Fibroblast of skin of right biceps (primary cell): ENCODE data around the gene ACTL7A.

ENCODE experiments used
- DNase-seq: peaks from one replicate; pipeline ENCODE4 v3.0.0-alpha.2; 2013

Gene ACTL7A

DNA sequence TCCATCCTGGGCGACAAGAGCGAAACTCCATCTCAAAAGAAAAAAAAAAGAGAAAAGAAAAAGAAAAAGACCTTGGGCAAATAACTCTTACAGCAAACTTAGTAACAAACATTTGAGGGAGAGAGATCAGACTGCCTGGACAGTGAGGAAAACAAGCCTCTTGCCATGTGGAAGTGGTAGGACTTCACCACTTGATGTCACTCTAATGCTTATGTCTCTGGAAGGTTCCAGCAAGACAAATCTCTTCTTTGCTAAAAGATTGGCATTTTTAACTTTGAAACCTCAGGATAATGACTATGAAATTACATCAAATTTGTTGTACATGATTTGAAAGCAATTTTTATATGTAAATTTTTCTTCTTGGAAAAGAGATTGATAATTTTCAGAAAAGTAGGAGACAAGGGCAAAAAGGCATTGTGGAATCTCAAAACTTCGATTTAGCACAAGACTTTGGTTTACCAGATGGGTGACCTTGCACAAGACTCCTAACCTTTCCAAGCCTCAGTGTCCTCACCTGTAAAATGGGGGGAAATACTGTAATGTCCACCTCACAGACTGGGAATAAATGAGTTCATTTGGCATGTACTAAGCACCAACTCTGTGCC is 11.7 kb upstream of the ACTL7A start:
- DNase-seq: no peak

DNA sequence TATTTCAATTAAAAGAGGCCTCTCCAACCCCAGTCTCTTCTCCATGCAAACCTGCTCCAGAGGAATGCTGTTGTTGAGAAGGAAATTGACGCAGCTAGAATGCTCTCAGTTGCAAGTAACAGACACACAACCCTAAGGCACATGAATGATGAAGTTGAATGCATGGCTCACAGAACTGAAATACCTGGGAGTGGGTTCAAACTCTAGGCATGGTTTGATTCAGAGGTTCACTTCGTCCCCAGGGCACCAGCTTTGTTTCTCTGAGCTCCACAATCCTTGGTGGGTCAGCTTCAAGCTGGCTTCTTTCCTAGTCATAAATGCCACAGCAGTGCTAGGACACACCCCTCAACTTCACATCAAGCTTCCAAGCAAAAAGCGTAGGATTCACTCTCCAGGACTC is 10.9 kb upstream of the ACTL7A start:
- DNase-seq: no peak

DNA sequence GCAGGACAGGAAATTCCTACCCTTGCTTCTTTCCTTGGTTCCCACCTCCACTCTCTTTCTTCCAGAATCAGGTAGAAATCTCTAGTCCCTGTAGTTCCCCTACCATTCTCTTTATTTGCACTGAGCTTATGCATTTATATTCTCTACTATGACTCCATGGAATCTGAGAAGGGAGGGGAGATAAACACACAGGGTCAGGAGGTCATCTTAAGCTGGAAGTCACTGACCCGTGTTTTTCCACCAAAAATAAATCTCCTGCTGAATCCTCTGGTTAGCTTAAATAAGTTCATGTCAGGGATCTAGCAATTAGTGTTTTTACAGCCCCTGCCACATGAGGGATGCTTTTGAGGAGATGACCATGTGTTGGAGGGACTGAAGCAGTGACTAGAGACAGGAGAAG is 10.0 kb upstream of the ACTL7A start:
- DNase-seq: no peak

DNA sequence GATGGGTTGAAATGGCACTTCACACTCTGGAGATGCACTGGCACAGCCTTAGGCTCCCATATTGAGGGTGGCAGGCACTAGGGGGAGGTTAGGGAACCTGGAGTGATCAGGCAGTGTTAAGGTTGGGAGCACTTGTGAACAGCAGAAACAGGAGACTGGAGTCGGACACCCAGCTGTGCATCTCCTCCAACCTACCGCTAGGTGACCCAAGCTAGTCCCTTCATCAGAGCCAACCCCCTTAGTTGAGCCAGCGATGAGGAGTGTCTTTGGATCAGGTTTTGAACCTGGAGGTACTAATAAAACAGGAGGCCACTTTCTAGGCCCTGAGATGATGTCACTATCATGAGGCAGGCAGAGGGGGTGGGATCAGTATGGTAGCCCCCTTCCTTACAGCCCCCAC is 8.0 kb upstream of the ACTL7A start:
- DNase-seq: no peak

DNA sequence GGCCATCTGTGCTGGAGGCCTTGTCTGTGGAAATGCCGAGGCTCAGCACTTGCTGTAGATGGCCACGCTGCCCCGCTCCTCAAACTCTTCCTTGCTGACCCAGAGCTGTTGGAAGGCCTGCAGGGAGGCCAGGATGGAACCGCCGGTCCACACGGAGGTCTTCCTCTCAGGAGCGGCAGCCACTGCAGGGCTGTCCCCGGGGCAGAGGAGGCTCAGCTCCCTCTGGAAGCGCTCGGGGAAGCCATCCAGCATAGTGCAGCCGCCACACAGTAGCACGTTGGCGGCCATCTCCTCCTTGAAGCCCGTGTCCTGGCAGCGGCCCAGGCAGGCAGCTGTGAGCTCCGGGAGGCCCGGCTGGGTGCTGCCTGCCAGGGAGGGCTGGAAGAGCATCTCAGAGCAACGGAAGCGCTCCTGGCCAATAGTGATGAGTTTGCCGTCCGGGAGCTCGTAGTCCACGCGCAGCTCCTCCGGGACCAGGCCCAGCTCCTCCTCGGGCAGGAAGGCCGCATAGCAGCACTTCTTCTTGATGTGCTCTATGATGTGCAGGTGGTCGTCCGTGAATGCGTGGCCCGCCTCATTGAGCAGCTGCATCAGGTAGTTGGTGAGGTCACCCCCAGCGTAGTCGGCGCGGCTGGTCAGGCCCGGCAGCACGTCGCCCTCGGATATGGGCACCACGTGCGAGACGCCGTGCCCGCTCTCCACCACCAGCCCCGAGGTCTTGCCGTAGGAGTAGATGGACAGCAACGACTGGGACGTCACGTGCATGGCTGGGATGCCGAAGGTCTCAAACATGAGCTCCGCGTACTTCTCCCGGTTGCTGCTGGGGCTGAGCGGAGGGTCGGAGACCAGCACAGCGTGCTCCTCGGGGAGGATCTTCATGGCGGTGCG is 7.2 kb upstream of the ACTL7A start:
- no peak for DNase-seq

DNA sequence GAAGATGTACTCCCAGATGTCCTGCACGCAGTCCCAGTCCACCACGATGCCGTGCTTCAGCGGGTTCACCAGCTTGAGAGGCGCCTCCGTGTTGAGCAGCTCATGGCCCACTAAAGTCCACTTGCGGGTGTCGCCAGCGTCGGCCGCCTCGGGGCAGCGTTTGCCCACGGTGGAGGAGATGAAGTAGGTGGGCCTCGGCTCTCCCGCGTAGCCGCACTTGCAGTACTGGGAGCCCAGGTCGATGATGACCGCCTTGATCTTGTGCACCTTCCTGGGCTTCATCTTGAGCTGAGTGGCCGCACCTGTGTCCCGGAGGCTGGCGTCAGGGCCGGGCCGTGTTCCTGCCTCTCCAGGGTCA is 6.6 kb upstream of the ACTL7A start:
- DNase-seq: no peak

DNA sequence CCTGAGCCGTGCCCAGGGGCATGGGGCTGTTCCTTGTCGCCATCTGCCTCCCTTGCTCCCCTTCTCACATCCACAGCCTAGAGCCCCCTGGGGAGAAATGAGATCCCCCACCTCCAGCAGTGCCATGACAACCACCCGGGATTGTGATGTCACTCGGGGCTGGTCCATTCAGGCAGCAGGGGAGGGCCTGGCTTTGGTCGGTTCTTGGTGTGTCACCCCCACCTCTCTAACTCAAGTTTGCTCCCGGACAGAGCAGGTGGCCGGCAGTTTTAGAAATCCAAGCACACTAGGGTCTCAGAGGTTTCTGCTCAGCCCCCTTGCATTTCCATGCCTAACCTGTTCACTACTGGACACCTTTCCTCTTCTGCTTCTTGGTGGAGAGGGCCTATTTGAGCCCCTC is 6.2 kb upstream of the ACTL7A start, which contains the start of gene ACTL7B:
Gene ACTL7B (minus strand): TSS at position 99 of the 400 bp plus-strand sequence. CDS start 56 bp downstream, at position 43.
- DNase-seq: no peak

DNA sequence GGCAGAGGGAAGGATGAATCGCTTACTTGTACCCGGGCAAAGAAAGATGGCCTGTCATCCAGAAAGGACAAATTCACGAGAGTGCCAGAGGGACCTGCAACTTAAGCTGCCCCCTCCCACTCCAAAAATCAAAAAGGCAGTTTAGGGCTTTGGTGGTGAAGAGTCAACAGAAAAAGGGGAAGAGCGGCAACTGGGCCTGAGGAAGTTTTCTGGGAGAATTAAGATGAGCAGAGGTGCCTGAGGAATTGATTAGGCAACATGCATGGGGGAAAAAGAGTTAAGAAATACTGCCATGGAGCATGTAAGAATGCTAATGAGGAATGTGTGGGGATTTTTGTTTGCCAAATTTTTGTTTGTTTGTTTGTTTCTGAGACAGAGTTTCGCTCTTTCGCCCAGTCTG is 4.5 kb upstream of the ACTL7A start:
- DNase-seq: no peak

DNA sequence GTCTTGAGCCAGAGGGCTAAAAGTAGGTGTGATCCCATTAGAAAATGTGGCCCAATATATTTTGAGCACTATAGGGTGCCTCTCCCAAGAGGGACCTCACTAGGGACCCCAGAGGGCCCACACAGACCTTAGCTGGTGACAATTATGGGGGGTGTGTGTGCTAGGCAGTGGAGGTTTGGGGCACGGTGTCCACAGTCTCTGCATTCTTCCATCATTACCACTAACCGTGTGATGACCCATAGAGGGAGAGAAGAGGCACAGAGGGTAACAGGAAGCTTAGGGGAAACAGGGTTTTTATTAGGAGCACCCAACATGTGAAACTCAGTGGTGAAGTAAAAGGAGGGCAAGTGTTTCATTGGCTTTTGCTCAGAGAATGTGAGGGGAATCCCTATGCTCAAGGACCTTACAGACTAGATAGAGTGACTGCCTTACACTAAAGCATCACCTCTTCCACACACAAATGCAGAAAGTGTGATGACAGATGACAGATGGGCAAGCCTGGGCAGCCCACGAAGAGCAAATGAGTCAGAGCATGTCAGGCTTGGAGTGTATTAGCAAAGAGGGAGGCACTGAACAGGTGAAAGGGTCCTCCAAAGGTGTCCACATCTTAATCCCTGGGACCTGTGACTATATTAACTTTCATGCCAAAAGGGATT is 2.5 kb upstream of the ACTL7A start:
- DNase-seq: no peak

DNA sequence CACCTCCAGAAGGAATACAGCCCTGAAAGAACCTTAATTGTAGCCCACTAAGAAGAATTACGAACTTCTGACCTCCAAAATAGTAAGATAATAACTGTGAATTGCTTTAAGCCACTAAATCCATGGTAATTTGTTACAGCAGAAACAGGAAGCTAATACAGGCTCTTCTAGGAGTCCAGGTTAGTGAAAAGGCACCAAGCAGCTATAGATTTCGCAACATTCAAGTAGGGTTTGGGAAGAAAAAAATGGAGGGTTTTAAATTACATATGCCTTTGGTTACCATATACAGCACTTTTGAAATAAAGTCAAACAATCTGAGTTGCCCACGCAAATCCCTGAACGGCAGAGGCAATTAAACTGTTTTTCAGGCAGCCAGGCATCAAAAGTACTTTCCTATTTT is 1.7 kb upstream of the ACTL7A start:
- no peak for DNase-seq

DNA sequence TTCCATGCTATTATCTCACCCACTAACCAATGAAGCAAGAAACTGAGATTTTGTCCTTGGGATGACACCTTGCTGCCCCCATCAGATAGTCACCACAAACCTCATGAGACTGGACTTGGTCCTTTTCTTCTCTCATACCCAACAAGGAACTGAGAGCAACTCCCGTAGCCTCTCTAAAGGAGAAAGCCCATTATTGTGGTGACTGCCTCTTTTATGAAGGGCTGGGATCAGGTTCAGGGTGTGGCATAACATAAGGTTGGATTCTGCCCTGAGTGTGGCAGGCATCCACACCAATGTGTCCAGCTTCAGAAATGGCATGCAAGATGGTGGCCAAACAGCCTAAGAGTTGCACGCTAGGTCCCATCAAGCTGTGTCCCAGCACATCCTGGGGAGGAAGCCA is 1.3 kb upstream of the ACTL7A start:
- DNase-seq: no peak

DNA sequence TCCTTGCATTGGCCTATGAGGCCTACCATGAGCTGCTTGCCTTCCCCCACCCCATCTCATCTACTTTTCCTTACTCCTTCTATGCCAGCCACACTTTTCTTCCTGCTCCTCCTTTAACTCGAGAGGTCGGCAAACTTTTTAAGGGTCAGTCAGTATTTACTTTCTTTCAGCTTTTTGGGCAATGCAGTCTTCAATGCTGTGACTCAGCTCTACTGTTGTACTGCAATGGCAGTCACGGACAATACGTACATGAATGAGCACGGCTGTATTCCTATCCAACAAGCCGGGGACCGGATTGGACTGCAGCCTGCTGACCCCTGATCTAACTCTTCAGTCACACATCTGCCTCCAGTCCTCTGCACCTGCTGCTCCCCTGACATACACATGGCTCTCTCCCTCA is 602 bp upstream of the ACTL7A start:
- DNase-seq: no peak

DNA sequence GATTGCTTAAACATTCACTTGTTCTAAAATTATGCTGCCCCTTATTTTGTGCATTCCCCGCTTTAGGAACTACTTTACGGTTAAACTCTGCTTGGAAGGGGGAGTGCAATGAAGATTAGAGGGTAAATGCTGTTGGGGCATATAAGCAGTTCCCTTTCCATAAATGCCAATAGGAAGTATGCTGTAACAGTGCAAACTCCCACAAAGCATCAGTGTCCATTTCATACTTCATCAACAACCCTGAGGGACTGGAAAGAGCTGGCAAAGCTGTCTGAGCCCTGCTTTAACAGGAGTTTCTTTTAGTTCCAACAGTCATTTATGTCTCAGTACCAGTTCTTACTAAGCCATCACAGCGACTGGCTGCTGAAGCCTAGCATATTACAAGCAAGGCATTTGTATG is 1.8 kb downstream of the ACTL7A start:
- no peak for DNase-seq

DNA sequence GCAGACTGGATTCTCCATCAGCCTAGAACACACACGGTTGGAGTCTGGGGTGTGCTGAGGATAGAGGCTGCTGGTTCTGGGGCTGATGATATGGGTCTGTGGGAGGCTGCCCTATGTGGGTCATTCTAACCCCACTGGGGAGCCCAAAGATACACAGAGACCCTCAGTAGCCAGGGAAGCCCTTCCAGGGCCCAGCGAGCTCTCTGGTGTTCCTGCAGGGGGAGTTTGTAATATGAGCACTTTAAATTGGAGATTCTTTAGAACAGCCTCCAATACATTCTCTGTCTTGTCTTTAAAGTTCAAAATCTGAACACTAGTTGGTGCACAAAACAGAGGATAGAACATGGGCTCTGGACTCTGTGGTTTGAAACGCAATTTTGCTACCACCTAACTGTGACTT is 2.4 kb downstream of the ACTL7A start:
- no peak for DNase-seq

DNA sequence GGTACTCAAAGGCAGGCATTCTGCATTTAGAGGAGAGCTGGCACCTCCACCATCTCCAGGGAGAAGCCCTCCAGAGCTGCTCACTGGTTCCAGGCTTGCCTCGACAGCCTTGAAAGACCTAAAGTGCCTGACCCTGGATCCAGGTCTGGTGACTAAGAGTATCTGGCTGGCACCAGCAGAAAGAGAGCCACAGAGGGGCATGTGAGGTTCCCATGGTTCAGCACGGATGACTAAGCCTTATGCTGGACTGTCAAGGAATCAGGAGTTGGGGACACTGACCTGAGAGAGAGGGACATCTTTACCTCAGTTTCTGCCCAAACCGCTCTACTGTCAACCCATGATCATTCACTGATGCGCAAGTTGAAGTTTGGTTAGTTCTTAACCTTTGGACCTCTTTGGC is 3.0 kb downstream of the ACTL7A start:
- DNase-seq: no peak

DNA sequence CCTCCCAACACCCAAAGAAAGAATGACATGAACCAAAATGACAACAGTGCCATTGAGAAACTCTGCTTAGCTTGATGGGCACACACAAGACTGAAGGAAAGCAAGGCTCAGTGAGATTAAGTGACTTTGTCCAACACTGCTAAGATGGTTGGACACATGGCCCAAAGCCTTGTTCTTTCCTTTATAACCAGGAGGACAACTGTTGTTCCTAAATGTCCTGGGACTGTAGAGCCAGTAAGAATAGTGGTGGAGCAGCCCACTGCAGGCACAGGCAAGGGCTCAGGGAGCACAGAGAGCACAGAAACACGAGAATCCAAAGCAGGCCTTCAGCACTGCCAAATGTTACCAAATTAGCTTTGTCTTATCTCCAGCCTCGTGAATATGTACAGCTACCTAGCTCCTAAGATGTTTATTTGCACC is 3.9 kb downstream of the ACTL7A start:
- DNase-seq: no peak

DNA sequence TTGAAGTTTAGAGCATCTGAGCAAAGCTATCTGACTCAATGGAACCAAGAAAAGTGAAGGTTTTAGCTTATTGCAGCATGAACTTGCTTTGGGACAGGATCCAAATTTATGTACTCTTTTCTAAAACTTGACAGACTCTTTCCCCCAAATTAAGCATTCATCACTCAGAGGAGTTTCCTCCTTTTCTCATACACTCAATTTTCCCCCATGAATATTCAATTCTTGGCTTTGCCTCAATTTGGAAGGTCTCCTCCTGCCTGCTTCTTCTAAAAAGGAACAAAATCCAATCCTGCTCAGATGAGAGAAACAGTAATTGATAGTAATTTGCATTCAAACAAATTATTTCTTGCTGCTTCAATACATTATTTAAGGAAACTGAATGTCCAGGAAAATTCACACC is 5.0 kb downstream of the ACTL7A start:
- no peak for DNase-seq

DNA sequence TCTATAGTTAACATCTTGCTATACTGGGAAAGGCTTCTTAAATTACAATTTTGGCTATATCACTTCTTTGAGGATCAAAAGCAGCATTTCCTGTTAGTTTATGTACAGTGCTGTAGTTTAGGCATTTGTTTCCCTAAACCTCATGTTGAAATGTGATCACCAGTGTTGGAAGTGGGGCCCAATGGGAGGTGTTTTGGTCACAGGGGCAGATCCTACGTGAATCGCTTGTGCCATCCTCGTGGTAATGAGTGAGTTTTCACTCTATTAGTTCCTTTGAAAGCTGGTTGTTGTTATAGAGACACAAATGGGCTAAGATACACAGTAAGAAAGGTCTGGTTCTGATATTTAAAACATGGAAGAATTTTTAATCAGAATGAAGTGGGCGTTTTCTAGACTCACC is 5.8 kb downstream of the ACTL7A start:
- no peak for DNase-seq

DNA sequence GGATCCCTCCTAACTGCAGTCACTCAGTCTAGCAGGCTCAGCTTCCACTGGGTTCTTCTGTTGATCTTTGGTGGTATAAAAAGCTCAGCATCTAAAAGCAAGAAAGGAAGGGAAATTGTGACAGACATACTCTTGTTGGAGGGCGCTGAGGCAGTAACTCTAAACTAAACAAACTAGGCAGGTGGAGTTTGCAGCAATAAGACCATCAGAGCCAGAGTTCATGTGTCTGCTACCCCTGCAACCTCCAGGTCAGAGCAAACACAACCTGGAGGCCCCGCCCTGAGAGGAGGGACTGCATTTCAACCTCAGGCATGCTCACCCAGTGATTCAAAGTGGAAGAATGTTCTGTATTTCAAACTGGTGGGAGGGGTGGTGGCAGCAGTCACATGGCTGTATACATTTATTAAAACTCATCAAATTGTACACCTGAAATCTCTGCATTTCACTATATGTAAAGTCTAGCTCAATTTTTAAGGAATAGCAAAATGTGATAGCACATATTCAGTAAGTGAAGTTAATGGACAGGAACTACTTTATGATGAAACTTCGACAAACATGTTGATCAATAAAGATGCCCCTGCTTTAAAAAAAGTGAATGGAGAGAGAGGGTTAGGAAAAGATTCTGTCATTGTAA is 7.1 kb downstream of the ACTL7A start:
- peak; percentile 28 for DNase-seq

DNA sequence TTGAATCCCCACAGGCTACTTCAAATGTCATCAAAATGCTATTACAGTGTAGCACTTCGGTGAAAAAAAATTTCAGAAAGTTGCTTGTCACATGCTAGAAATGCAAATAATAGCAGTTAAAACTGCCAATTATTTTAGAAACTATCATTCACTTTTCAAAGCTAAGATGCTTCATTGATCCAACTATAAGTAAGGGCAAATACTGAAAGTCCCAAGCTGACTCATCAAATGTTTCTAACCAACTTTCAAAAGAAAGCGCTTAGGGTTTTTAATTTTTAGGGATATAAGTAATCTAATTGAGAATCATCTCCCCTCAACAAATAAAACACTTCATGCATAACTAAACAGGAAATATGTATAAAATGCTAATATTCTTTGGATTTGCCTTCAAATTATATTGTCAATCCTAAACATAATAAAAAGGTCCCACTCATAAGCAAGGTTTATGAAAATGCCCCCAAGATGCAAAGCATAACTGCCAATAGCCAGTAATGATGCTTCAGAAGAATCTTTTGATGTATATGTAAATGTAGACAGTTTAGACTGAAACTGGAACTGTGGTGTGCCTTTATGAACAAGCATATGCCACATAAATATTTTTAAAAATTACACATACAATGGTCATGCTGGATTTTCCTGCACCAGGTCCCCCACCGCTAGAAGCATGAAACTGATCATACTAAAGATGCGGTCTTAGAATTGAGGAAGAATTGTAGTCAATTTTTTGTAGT is 12.2 kb downstream of the ACTL7A start:
- no peak for DNase-seq

DNA sequence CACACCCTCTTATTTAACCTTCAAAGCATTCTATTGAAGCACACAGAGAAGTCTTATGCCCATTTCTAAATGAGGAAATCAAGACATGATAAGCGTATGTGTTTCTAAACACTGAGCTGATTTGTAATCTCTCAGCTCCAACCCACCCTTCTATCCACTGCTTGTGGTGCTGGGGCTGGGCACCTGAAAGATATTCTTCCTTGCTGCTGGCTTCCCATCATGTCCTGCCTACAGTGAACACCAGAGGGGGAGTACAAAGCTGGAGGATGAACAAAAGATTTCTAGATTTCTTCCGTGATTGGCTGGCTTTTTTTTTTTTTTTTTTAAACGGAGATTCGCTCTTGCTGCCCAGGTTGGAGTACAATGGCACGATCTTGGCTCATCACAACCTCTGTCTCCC is 14.4 kb downstream of the ACTL7A start:
- no peak for DNase-seq

DNA sequence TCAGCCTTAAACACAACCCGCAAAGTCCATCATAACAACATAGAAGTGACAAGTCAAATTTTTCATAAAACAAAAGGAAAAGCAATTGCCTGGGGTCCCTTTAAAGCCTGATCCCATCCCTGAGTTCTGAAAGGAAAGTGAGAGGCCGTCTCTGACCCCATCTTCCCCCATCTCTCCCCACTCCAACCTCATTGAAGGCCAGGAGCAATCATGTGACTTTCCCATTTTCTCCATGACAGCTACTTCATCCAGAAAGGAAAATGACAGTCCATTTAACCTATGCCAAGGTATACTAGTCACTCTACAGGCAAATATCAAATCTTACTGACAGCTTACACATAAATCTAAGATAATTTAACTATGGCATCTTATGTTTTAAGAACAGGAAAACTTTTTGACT is 15.5 kb downstream of the ACTL7A start:
- no peak for DNase-seq

DNA sequence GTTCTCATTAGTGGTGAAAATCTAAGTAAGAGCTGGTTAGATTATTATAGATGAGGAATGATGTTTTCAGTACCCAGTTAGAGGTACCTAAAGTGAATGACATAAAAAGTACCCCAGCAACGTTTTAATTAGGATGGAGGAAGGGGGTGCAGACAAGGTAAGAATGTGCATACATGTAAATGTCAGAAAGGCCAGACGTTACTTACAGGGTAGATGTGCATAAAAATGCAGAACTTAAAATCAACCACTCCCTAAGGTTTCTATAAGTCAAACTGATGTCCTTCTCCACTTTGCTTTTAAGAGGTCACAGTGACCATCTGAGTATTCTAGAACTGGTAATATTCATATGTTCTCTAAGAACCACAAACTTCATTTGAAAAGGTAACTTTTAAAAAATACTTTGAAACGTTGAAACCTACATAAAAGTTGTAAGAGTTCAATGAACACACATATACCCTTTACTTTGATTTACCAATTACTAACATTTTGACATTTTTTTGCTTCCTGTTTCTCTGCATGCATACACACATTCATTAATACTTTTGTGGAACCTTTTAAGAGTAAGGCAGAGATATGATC is 18.8 kb downstream of the ACTL7A start:
- no peak for DNase-seq
